Measurements from ENCODE around the gene OBSCN.

Gene OBSCN

DNA sequence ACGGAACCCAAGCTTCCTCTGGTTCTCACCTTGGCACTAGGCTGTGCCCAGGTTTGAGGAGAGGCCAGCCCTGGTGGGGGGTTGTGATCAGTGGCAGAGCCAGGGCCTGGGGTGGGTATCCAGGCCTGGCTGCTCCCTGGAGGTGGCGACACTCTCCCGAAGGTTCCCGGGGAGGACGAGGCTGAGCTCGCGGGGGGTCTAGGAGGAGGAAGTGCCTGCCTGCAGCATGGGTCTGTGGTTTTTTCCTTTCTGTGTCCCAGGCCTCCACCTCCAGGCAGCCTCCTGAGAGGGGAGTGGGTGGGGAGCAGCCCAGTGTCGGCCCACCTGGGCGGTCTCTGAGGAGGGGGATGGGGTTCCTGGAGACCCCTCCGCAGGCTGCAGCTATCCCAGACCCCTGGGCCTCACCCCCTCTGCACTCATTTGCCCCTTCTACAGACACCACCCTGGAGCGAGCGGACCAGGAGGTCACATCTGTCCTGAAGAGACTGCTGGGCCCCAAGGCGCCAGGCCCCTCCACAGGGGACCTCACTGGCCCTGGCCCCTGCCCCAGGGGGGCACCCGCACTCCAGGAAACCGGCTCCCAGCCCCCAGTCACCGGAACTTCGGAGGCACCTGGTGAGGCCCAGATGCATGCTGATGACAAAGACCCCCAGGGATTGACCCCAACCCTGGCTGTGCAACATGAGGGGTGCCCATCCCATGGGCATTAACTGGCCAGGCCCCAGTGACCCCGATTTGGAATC, 154.5 kb downstream of the OBSCN start:
- DNase-seq = no peak

DNA sequence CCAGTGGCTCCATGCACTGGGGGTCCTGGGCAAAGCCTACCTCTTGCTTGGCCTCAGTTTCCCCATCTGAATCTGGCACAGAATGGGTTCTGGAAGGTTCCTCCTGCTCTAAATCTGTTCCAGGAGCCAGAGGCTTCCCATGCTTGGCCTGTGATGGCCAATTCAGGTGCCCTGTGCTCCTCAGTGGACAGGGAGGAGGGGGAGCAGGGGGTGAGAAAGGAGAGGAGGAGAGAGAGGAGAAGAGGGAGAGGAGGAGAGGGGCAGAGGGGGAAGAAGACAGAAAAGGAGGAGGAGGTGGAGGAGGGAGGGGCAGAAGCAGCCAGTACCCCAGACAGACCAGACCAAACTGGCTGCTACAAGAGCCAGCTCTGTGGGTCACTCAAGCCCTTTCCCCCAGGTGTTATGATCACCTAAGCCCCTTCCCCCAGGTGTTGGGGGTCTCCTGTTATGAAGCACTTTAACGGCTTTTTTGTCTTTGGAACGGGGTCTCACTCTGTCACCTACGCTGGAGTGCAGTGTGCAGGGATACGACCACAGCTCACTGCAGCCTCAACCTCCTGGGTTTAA, 155.1 kb downstream of the OBSCN start:
- no peak for DNase-seq

DNA sequence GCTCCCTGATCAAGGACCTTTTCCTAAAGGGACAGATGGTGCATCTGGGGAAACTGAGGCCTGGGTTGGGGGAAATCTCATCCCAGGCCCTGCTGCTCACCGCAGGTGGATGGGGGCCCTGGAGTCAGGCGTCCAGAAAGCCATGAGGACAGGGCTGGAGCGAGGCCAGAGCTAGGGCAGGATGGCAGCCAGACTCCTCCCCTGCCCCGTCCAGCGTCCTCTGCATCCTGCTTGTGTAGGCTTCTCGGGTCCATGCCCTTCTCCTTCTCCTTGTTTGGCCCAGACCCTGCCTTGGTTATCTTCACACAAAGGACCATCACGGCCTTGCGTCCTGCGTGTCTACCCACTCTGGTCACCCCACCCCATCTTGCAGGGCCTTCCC, 155.8 kb downstream of the OBSCN start:
- no peak for DNase-seq

DNA sequence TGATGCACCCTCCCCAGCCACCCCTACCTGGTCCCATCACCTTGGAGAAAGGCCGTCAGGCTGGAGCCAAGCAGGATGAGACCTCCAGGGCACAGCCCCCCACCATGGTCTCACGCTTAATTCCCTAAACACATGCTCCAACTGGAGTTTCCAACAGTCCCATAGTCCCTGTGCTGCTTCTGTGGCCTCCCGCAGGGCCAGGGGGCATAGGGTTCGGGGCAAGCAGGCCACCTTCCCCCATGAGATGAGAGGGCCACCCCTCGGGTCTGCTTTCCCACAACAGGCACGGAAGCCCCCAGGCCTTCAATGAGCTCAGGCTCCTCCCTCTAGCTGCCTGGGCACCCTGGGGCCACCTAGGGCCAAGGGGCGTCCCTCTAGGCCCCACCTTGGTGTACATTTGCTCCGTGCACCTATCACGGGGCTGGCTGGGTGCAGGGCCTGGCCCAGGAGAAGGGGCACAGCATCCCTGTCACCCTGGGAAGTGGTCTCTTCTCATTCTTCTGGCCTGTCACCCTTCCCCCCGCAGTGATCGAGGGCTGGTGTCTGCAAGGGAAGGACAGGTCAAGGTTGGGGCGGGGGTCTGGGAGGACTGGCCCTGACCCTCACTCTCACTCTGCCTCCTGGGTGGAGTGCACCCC, 156.3 kb downstream of the OBSCN start:
- DNase-seq = no peak

DNA sequence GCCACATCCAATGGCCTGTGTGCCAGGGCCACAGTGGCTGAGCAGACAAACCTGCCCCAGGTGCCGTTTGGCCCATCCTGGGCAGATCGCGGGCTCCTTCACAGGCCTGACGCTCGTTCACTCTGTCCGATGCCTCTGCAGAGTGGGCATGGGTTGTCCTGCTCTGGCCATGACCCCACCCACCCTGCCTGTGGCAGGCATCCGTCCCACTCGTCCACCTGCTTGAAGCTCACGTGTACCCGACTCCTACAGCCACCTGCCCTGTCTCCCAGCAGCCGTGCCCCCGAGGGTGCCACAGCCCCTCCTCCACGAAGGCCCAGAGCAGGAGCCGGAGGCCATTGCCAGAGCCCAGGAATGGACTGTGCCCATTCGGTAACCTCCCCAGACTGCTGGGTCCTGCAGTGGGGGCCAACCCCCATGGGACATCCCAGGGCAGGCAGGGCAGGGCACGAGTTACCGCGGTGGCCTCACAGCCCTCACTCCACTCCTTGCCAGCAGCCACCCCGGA, 156.9 kb downstream of the OBSCN start:
- no peak for DNase-seq

DNA sequence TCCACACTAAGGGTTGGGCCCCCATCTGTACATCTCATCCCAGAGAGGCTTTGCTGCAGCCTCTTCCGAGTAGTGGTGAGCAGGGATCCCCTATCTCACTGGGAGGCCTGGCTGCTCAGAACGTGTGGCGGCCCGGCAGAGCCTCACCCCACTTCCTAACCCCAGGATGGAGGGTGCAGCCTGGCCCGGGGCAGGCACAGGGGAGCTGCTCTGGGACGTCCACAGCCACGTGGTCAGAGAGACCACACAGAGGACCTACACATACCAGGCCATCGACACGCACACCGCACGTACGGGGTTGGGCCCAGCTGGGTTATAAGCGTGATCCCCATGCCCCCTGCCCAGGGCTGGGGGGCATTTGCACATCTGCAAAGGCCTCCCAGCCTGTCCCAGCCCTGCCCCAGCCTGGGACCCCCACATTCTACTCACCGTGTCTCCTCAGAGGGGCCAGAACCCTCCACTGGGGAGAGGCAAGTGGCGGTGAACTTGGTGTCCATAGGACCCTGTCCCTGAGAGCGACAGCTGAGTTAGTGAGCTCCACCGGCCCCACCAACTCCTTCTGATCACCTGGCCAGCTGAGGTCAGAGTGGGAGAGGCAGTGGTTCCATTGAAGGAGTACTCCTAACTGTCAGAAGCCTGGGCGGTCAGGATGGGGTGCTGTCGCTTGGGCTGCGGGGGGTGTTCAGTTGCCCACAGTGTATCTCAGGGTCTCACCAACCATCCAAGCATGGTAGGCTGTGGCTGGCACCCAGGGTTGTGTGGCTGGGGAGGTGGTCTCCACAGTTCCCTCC, 157.6 kb downstream of the OBSCN start:
- no peak for DNase-seq

DNA sequence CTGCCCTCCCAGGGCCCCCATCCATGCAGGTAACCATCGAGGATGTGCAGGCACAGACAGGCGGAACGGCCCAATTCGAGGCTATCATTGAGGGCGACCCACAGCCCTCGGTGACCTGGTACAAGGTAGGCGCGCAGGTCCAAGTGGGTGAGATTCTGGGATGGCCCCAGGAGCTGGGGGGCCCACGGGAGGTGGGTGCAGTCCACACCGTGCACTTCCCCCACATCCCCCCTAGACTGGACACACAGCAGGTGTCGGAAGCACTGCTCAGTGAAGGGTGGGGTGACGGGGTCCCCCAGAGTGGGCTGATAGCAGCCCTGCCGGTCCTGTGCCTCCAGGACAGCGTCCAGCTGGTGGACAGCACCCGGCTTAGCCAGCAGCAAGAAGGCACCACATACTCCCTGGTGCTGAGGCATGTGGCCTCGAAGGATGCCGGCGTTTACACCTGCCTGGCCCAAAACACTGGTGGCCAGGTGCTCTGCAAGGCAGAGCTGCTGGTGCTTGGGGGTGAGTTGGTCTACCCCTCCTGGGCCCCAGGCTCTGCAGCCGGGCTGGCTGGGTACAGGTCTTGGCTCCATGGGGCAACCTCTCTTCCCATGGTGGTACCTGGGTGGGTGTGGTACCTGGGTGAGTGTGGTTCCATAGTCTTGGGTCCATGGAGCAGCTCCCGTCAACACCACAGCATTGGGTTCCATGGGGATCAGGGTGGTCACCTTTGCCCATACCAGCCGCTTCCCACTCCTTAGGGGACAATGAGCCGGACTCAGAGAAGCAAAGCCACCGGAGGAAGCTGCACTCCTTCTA, 158.4 kb downstream of the OBSCN start:
- DNase-seq = no peak

DNA sequence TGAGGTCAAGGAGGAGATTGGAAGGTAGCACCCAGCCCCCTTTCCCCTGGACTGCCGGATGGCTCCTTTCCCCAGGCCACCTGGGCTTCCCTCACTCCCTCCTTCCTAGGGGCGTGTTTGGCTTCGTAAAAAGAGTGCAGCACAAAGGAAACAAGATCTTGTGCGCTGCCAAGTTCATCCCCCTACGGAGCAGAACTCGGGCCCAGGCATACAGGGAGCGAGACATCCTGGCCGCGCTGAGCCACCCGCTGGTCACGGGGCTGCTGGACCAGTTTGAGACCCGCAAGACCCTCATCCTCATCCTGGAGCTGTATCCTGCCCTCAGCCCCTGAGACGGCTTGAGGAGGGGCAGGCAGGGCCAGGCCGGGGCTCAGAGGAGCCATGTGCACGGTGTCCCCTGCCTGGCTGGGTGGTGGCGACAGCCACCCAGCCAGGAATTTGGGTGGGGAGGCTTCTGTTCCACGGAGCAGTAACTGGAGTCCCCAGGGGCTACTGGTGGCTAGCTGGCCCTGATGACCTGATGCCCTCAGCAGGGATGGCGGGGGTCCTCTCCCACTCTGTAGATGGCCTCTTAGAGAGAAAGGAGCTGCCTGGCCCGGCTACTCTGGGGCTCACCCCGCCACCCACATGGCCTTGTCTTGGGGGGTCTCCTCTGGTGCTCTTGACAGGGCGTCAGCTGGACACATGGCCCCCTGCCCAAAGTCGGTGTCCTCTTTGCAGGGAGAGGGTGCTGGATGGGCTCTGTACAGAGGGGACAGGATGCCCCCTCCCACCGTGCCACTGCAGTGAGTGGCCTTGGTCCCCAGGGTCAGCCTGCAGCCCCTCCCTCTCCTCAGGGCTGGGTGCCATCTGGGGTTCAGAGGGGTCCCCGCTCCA, 159.3 kb downstream of the OBSCN start:
- DNase-seq = no peak

DNA sequence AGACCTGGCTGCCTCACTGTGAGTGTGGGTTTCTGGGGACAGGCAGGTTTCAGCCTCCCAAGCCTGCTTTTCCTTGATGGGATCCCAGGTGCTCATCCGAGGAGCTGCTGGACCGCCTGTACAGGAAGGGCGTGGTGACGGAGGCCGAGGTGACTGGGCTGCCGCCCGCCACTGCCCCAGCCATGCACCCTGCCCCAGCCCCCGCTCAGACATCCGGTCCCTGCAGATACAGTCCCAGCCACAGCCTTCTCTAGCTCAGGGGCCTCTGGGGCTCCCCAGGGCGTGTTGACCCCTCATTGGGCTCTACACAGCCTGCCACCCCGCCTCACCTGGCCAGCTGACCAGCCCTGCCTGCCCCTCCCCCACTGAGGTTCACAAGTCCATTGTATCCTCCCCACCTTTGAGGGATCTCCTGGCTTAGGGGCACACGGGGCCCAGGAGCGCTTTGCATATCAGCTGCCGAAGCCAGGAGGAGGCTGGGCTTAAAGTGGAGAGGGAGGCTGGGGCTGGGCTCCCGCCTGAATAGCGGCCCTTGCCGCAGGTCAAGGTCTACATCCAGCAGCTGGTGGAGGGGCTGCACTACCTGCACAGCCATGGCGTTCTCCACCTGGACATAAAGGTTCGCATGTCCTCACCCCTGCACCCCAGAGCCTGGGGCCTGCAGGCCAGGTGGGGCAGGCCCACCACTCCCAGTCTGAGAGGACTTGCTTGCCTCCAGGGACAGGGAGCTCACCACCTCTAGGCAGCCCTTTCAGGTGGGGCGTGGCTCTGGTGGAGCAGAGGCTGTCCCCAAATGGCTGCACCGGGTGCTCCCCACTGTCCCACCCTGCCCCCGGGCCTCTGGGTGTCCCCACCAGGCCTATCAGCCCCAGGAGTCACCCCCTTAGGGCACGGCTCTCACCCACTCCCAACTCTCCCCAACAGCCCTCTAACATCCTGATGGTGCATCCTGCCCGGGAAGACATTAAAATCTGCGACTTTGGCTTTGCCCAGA, 160.3 kb downstream of the OBSCN start:
- DNase-seq = no peak

DNA sequence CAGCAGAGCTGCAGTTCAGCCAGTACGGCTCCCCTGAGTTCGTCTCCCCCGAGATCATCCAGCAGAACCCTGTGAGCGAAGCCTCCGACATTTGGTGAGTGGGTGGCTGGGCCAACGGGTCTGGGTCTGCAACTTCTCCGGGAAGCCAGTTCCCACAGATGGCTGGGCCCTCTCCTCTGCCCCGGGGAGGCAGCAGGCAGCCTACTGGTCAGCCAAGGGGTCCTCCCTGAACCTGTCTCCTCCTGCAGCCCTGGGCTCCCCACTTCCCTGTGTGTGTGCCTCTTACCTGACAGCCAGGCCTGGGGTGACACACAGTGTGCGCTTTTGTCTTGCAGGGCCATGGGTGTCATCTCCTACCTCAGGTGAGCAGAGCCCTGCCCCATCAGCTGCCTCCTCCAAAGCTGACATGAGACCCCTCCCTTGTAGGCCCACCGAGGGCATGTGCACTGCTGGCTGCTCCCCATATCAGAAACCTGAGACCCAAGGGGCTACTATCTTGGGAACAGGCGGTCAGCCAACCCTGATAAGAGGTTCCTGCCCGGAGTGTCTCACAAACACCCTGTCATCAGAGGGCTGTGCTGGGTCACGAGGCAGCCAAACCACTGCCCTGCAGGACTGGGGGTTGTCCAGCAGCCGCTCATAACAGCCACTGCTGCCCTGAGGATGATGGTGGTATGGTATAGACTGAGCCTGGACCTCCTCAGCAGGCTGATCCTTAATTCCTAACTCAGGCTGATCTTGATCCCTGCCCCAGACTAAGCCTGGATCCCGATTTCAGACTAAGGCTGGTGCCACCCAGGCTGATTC, 161.2 kb downstream of the OBSCN start:
- no peak for DNase-seq

DNA sequence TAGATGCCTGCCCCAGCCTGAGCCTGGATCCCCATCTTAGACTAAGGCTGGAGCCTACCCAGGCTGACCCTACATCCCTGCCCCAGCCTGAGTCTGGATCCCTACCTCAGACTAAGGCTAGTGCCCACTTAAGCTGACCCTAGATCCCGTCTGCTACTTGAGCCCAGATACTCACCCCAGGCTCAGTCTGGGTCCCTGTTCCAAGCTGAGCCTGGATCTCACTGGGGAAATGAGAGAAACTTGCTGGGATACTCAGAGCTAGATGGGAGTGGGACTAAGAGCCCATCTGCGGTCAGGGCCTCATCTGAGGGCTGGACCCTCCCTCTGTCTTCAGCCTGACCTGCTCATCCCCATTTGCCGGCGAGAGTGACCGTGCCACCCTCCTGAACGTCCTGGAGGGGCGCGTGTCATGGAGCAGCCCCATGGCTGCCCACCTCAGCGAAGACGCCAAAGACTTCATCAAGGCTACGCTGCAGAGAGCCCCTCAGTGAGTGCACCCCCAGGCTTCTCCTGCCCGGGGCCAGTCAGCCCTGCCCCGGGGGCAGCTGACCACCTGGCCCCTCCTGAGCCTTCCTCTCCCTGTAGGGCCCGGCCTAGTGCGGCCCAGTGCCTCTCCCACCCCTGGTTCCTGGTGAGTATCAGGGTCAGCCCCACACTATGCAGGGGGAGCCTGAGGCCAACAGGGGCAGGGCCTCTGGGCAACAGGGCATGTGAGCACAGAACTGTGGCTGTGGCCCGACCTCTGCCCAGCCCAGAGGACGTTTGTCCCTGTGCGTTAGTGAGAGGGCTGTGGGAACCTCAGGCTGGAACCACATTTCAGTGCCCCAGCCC, 162.0 kb downstream of the OBSCN start:
- DNase-seq = no peak

DNA sequence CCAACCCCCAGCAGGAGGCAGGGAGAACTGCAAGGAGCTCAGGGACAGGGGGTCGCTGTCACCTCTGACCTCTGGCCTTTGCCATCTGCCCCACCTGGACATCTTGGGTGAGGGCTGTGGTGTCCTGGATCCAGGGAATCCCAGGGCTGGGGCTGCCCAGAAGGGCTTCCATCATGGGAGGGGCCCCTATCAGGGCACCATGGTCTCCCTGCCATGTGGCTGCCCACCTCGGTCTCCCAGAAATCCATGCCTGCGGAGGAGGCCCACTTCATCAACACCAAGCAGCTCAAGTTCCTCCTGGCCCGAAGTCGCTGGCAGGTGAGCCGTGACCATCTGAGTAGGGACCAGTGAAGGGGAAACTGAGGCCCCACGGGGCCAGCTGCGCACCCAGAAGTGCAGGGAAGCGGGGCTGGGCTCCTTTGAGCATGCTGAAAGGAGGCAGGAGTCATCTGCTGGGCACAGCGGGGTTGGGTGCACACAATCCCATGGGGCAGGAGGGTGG, 162.6 kb downstream of the OBSCN start:
- DNase-seq = no peak

DNA sequence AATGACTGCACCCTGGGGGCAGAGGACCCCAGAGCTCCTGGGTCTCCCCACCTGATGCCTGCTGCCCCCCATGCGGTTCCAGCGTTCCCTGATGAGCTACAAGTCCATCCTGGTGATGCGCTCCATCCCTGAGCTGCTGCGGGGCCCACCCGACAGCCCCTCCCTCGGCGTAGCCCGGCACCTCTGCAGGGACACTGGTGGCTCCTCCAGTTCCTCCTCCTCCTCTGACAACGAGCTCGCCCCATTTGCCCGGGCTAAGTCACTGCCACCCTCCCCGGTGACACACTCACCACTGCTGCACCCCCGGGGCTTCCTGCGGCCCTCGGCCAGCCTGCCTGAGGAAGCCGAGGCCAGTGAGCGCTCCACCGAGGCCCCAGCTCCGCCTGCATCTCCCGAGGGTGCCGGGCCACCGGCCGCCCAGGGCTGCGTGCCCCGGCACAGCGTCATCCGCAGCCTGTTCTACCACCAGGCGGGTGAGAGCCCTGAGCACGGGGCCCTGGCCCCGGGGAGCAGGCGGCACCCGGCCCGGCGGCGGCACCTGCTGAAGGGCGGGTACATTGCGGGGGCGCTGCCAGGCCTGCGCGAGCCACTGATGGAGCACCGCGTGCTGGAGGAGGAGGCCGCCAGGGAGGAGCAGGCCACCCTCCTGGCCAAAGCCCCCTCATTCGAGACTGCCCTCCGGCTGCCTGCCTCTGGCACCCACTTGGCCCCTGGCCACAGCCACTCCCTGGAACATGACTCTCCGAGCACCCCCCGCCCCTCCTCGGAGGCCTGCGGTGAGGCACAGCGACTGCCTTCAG, 163.3 kb downstream of the OBSCN start:
- DNase-seq = no peak

DNA sequence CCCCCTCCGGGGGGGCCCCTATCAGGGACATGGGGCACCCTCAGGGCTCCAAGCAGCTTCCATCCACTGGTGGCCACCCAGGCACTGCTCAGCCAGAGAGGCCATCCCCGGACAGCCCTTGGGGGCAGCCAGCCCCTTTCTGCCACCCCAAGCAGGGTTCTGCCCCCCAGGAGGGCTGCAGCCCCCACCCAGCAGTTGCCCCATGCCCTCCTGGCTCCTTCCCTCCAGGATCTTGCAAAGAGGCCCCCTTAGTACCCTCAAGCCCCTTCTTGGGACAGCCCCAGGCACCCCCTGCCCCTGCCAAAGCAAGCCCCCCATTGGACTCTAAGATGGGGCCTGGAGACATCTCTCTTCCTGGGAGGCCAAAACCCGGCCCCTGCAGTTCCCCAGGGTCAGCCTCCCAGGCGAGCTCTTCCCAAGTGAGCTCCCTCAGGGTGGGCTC, 163.9 kb downstream of the OBSCN start:
- no peak for DNase-seq

DNA sequence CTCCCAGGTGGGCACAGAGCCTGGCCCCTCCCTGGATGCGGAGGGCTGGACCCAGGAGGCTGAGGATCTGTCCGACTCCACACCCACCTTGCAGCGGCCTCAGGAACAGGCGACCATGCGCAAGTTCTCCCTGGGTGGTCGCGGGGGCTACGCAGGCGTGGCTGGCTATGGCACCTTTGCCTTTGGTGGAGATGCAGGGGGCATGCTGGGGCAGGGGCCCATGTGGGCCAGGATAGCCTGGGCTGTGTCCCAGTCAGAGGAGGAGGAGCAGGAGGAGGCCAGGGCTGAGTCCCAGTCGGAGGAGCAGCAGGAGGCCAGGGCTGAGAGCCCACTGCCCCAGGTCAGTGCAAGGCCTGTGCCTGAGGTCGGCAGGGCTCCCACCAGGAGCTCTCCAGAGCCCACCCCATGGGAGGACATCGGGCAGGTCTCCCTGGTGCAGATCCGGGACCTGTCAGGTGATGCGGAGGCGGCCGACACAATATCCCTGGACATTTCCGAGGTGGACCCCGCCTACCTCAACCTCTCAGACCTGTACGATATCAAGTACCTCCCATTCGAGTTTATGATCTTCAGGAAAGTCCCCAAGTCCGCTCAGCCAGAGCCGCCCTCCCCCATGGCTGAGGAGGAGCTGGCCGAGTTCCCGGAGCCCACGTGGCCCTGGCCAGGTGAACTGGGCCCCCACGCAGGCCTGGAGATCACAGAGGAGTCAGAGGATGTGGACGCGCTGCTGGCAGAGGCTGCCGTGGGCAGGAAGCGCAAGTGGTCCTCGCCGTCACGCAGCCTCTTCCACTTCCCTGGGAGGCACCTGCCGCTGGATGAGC, 164.5 kb downstream of the OBSCN start:
- DNase-seq = no peak

DNA sequence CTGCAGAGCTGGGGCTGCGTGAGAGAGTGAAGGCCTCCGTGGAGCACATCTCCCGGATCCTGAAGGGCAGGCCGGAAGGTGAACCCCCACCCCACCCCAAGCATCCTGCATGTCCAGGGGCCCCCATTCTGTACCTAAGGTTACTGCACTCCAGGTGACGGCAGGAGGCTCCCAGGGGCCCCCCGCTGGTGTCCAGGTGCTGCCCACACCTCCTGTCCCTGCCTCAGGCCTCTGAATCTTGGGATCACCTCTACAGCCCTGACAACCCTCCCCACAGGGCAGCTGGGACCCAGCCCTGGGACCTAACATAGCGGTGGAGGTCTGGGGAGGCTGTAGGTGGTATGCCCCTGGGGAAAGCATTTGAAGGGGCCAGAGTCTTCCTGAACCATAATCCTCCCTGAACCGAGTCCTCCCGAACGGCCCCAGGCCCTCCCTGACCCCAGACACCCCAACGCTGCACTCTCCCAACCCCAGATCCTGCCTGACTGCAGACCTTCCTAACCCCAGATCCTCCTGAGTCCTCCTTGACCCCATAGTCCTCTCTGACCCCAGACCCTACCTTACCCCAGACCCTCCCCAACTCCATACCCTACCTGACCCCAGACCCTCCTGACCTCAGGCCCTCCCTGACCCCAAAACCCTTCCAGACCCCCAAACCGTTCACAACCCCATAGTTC, 165.3 kb downstream of the OBSCN start:
- no peak for DNase-seq
